HEK293 (cell line): ENCODE data around the gene TMED9.

ENCODE experiments used
- CTCF ChIA-PET: fragments of 350-600 bp; formaldehyde crosslinking; extraction: SDS; loops from one replicate; lab custom pipeline; 2021; ENCODE audit warnings: antibody characterized with exemption; lab: Yijun Ruan, JAX
- POLR2A ChIA-PET: fragments of 300-600 bp; formaldehyde crosslinking; extraction: SDS; loops from one replicate; lab custom pipeline; 2020; ENCODE audit warnings: antibody characterized with exemption, inconsistent platforms; lab: Yijun Ruan, JAX
- H3K27ac ChIP-seq: fragments of 200-500 bp; sonication (Bioruptor generic); 2 replicates; pipeline ENCODE4 v1.5.1; 2014; ENCODE audit warnings: low read depth, low read length, control low read depth, inconsistent platforms; ENCODE audit errors: extremely low read depth
- H3K36me3 ChIP-seq, 2 experiments: fragments of 200-500 bp in 1 of 2; sonication (Bioruptor generic) in 1 of 2; 1 replicate in 1 of 2; 2 replicates in 1 of 2; pipeline ENCODE4 v1.5.1; 2014 to 2017; ENCODE audit warnings: inconsistent platforms in 2 of 2, low read length in 2 of 2; ENCODE audit not compliant: control insufficient read depth in 2 of 2, insufficient read depth in 1 of 2
- H3K4me1 ChIP-seq: fragments of 200-500 bp; sonication (Bioruptor generic); 2 replicates; pipeline ENCODE4 v1.5.1; 2014; ENCODE audit warnings: mild to moderate bottlenecking, low read length, inconsistent platforms; ENCODE audit not compliant: control insufficient read depth, insufficient read depth
- H3K4me3 ChIP-seq: 2 replicates; pipeline ENCODE4 v1.5.1; 2011; ENCODE audit warnings: low read depth, mild to moderate bottlenecking, control low read depth, low read length, moderate library complexity
- H3K9me3 ChIP-seq: fragments of 200-500 bp; sonication (Bioruptor generic); 2 replicates; pipeline ENCODE4 v1.5.1; 2014; ENCODE audit warnings: low read depth, low read length, inconsistent platforms; ENCODE audit not compliant: control insufficient read depth, insufficient read depth
- GFI1B ChIP-seq: fragments of 450-650 bp; formaldehyde crosslinking; IDR thresholded peaks from 2 replicates; pipeline ENCODE4 v1.5.1; 2016; ENCODE audit warnings: missing biosample characterization, missing genetic modification characterization
- KLF8 ChIP-seq: fragments of 450-650 bp; formaldehyde crosslinking; IDR thresholded peaks from 2 replicates; pipeline ENCODE4 v1.5.1; 2016; ENCODE audit warnings: missing biosample characterization, missing genetic modification characterization
- PRDM4 ChIP-seq: fragments of 450-650 bp; formaldehyde crosslinking; IDR thresholded peaks from 2 replicates; pipeline ENCODE4 v1.5.1; 2017; ENCODE audit warnings: missing biosample characterization, missing genetic modification characterization
- WT1 ChIP-seq: fragments of 450-650 bp; formaldehyde crosslinking; IDR thresholded peaks from 2 replicates; pipeline ENCODE4 v1.5.1; 2016; ENCODE audit warnings: missing biosample characterization, missing genetic modification characterization
- YY1 ChIP-seq: fragments of 450-650 bp; formaldehyde crosslinking; IDR thresholded peaks from 2 replicates; pipeline ENCODE4 v1.5.1; 2018; ENCODE audit warnings: missing biosample characterization, missing genetic modification characterization
- ZBTB17 ChIP-seq: fragments of 450-650 bp; formaldehyde crosslinking; IDR thresholded peaks from 2 replicates; pipeline ENCODE4 v1.5.1; 2016; ENCODE audit warnings: missing biosample characterization, missing genetic modification characterization
- ZBTB21 ChIP-seq: fragments of 450-650 bp; formaldehyde crosslinking; IDR thresholded peaks from 2 replicates; pipeline ENCODE4 v1.5.1; 2017; ENCODE audit warnings: missing biosample characterization, missing genetic modification characterization
- ZBTB44 ChIP-seq: fragments of 450-650 bp; IDR thresholded peaks from 2 replicates; pipeline ENCODE4 v1.5.1; 2018; ENCODE audit warnings: missing biosample characterization, mild to moderate bottlenecking, missing genetic modification characterization
- ZIC2 ChIP-seq: fragments of 450-650 bp; formaldehyde crosslinking; IDR thresholded peaks from 2 replicates; pipeline ENCODE4 v1.5.1; 2016; ENCODE audit warnings: missing biosample characterization, missing genetic modification characterization
- ZNF114 ChIP-seq: fragments of 450-650 bp; formaldehyde crosslinking; IDR thresholded peaks from 2 replicates; pipeline ENCODE4 v1.5.0; 2017; ENCODE audit warnings: missing biosample characterization, missing genetic modification characterization
- ZNF221 ChIP-seq: fragments of 450-650 bp; formaldehyde crosslinking; IDR thresholded peaks from 2 replicates; pipeline ENCODE4 v1.5.1; 2017; ENCODE audit warnings: missing biosample characterization, missing genetic modification characterization, borderline replicate concordance
- ZNF223 ChIP-seq: fragments of 450-650 bp; formaldehyde crosslinking; IDR thresholded peaks from 2 replicates; pipeline ENCODE4 v1.5.1; 2016; ENCODE audit warnings: missing biosample characterization, missing genetic modification characterization
- ZNF302 ChIP-seq: fragments of 450-650 bp; formaldehyde crosslinking; IDR thresholded peaks from 2 replicates; pipeline ENCODE4 v1.5.1; 2016; ENCODE audit warnings: missing biosample characterization, missing genetic modification characterization, low read depth
- ZNF335 ChIP-seq: fragments of 450-650 bp; formaldehyde crosslinking; conservative IDR thresholded peaks from 2 replicates; pipeline ENCODE4 v1.5.1; 2016; ENCODE audit warnings: missing biosample characterization, missing genetic modification characterization
- ZNF398 ChIP-seq: fragments of 450-650 bp; formaldehyde crosslinking; IDR thresholded peaks from 2 replicates; pipeline ENCODE4 v1.5.1; 2017; ENCODE audit warnings: missing biosample characterization, missing genetic modification characterization
- ZNF555 ChIP-seq: fragments of 450-650 bp; formaldehyde crosslinking; conservative IDR thresholded peaks from 2 replicates; pipeline ENCODE4 v1.5.1; 2017; ENCODE audit warnings: missing biosample characterization, mild to moderate bottlenecking, missing genetic modification characterization, inconsistent platforms
- ZNF596 ChIP-seq: fragments of 450-650 bp; IDR thresholded peaks from 2 replicates; pipeline ENCODE4 v1.5.0; 2018; ENCODE audit warnings: missing biosample characterization, mild to moderate bottlenecking, missing genetic modification characterization, moderate library complexity
- ZNF610 ChIP-seq: fragments of 450-650 bp; formaldehyde crosslinking; IDR thresholded peaks from 2 replicates; pipeline ENCODE4 v1.5.1; 2016; ENCODE audit warnings: missing biosample characterization, missing genetic modification characterization, borderline replicate concordance
- ZNF624 ChIP-seq: fragments of 450-650 bp; formaldehyde crosslinking; IDR thresholded peaks from 2 replicates; pipeline ENCODE4 v1.5.1; 2017; ENCODE audit warnings: missing biosample characterization, missing genetic modification characterization
- ZNF626 ChIP-seq: fragments of 450-650 bp; sonication (Bioruptor Pico); formaldehyde crosslinking; IDR thresholded peaks from 2 replicates; pipeline ENCODE4 v1.5.1; 2018; ENCODE audit warnings: missing biosample characterization, missing genetic modification characterization, inconsistent platforms
- ZNF658 ChIP-seq: fragments of 450-650 bp; formaldehyde crosslinking; IDR thresholded peaks from 2 replicates; pipeline ENCODE4; 2016; ENCODE audit warnings: missing biosample characterization, missing genetic modification characterization
- ZNF692 ChIP-seq: fragments of 450-650 bp; formaldehyde crosslinking; IDR thresholded peaks from 2 replicates; pipeline ENCODE4 v1.5.1; 2016; ENCODE audit warnings: missing biosample characterization, missing genetic modification characterization
- ZNF707 ChIP-seq: fragments of 450-650 bp; formaldehyde crosslinking; IDR thresholded peaks from 2 replicates; pipeline ENCODE4 v1.5.1; 2016; ENCODE audit warnings: missing biosample characterization, missing genetic modification characterization
- ZNF830 ChIP-seq: fragments of 450-650 bp; IDR thresholded peaks from 2 replicates; pipeline ENCODE4 v1.5.0; 2018; ENCODE audit warnings: missing biosample characterization, missing genetic modification characterization, low read depth, mild to moderate bottlenecking, moderate library complexity
- ZNF843 ChIP-seq: fragments of 450-650 bp; formaldehyde crosslinking; IDR thresholded peaks from 2 replicates; pipeline ENCODE4 v1.5.1; 2016; ENCODE audit warnings: missing biosample characterization, missing genetic modification characterization

Gene TMED9

GRCh38 chr5:177591690-177592009 is 353 bp upstream of the TMED9 start:
- Histone ChIP-seq H3K27ac (no peak overlapping the region), H3K4me1 (no peaks in the 10 kb centered on the region), H3K36me3 (peaks cover 3 to 35% of the 10 kb centered on the region in 2 experiments; a peak in 1 of 3 replicates), H3K9me3 (no peaks in the 10 kb centered on the region), H3K4me3 (peak overlapping the region; percentile 98)
- TF ChIP-seq YY1 (tag by site-specific recombination) (no peak), WT1 (tag by site-specific recombination) (no peak), ZBTB21 (tag by site-specific recombination) (0 out of 2 replicates have a peak, but pooled peaks have one; percentile 17), ZNF335 (tag by site-specific recombination) (peak; percentile 70; the same call in 1 of the 2 replicates), ZNF610 (0 out of 2 replicates have a peak, but pooled peaks have one; percentile 1), ZBTB17 (tag by site-specific recombination) (peak; percentile 53; the same call in 1 of the 2 replicates)
- ChIA-PET CTCF (interaction anchor here (0.7 kb wide), 1 partner anchor 170 kb away, joined by 3 read pairs; no protein-coding TSS in a partner anchor), POLR2A (interaction anchor here (0.5 to 1.4 kb wide), 6 partner anchors 9 to 613 kb away, joined by 3 to 8 read pairs (median 3); partner anchors contain the start of gene HNRNPAB)

- POLR2A ChIA-PET: interaction anchor here (0.6 to 1.4 kb wide), 7 partner anchors 10 to 1294 kb away, joined by 3 to 5 read pairs (median 3); no protein-coding TSS in a partner anchor
- CTCF ChIA-PET: interaction anchor here (1.3 to 1.4 kb wide), 2 partner anchors 15 to 24 kb away, joined by 3 to 7 read pairs; no protein-coding TSS in a partner anchor
- no peaks in the 10 kb centered on the region for H3K4me1 ChIP-seq
- H3K9me3 ChIP-seq: no peaks in the 10 kb centered on the region
- peak overlapping the region; percentile 98 for H3K4me3 ChIP-seq
- no peak for TF ChIP-seq ZNF223 (tag by site-specific recombination)
- no peak for TF ChIP-seq GFI1B (tag by site-specific recombination)
- TF ChIP-seq ZNF658: no peak
- no peak for TF ChIP-seq ZIC2 (tag by site-specific recombination)
- no peak for TF ChIP-seq ZNF114 (tag by site-specific recombination)
- TF ChIP-seq ZNF221 (tag by site-specific recombination): no peak
- no peak for TF ChIP-seq ZNF624 (tag by site-specific recombination)
- H3K36me3 ChIP-seq: peaks cover 3 to 37% of the 10 kb centered on the region in 2 experiments; a peak in 1 of 3 replicates
- H3K27ac ChIP-seq: no peak overlapping the region
Measured at GRCh38 chr5:177592905-177593304, 902 bp downstream of the TMED9 start.

GRCh38 chr5:177593511-177593910 is 1.5 kb downstream of the TMED9 start:
- Histone ChIP-seq H3K27ac (no peak overlapping the region), H3K36me3 (peaks cover 3 to 37% of the 10 kb centered on the region in 2 experiments; a peak in 1 of 3 replicates), H3K4me1 (no peaks in the 10 kb centered on the region), H3K4me3 (no peak overlapping the region), H3K9me3 (no peaks in the 10 kb centered on the region)
- POLR2A ChIA-PET: interaction anchor here (0.7 kb wide), 1 partner anchor 146 kb away, joined by 5 read pairs; no protein-coding TSS in a partner anchor
- CTCF ChIA-PET: interaction anchor here (0.7 to 1.4 kb wide), 2 partner anchors 14 to 48 kb away, joined by 3 to 7 read pairs; no protein-coding TSS in a partner anchor
- TF ChIP-seq ZNF830 (tag by site-specific recombination): no peak
- no peak for TF ChIP-seq ZNF692 (tag by site-specific recombination)
- no peak for TF ChIP-seq ZNF843 (tag by site-specific recombination)
- no peak for TF ChIP-seq ZNF626
- TF ChIP-seq ZNF555 (tag by site-specific recombination): no peak
- no peak for TF ChIP-seq ZNF398 (tag by site-specific recombination)
- TF ChIP-seq ZNF114 (tag by site-specific recombination): no peak
- TF ChIP-seq ZNF302 (tag by site-specific recombination): no peak
- TF ChIP-seq KLF8 (tag by site-specific recombination): no peak
- no peak for TF ChIP-seq ZNF596
- TF ChIP-seq ZNF707: no peak
- no peak for TF ChIP-seq ZBTB44
- TF ChIP-seq PRDM4 (tag by site-specific recombination): no peak
